ENCODE measurements around the gene MANEA.

MANEA gene

GRCh38 chr6:95587989-95588388 is 10.7 kb downstream of the MANEA start:
- ATAC-seq = peak in 1 of 2 donors; percentile 13

GRCh38 chr6:95589067-95589466 is 11.7 kb downstream of the MANEA start:
- ATAC-seq = no peak

GRCh38 chr6:95589826-95590570 is 12.7 kb downstream of the MANEA start:
- no peak for ATAC-seq

GRCh38 chr6:95593025-95593424 is 15.7 kb downstream of the MANEA start:
- no peak for ATAC-seq

- ATAC-seq = no peak
Observed at GRCh38 chr6:95596021-95596420, 18.7 kb downstream of the MANEA start.

GRCh38 chr6:95599706-95600105 is 22.4 kb downstream of the MANEA start:
- no peak for ATAC-seq

GRCh38 chr6:95601133-95601532 is 23.8 kb downstream of the MANEA start:
- ATAC-seq = no peak

GRCh38 chr6:95614094-95614493 is 36.8 kb downstream of the MANEA start:
- ATAC-seq = no peak

GRCh38 chr6:95629551-95629950 is 52.2 kb downstream of the MANEA start:
- ATAC-seq = no peak

- no peak for ATAC-seq
Observed at GRCh38 chr6:95636552-95637431, 59.5 kb downstream of the MANEA start.

GRCh38 chr6:95648636-95649035 is 71.3 kb downstream of the MANEA start:
- no peak for ATAC-seq

GRCh38 chr6:95649451-95649850 is 72.1 kb downstream of the MANEA start:
- no peak for ATAC-seq

GRCh38 chr6:95654176-95654575 is 76.8 kb downstream of the MANEA start:
- no peak for ATAC-seq

GRCh38 chr6:95658886-95659285 is 81.6 kb downstream of the MANEA start:
- no peak for ATAC-seq

Measured in activated CD4-positive, CD25-positive, alpha-beta regulatory T cell treated with anti-CD3 and anti-CD28 coated beads, Interleukin-2, amount 50 U/mL, for 24 hours (primary cell).